Endodermal cell (in vitro differentiated cells): ENCODE results near the gene PPIL6. TPM values are rescaled to one million over a fixed set of nuclear protein-coding genes. Genes with fewer than 3 reads are reported as not detected.

Source experiments
- DNase-seq: peaks from one replicate; pipeline ENCODE4 v3.0.0-alpha.2; 2017
- H3K27ac ChIP-seq: 2 replicates; pipeline ENCODE4 v1.5.1; 2013; ENCODE audit warnings: mild to moderate bottlenecking, low read depth, low read length, moderate library complexity
- H3K27me3 ChIP-seq: 2 replicates; pipeline ENCODE4 v1.6.1; 2013; ENCODE audit warnings: mild to moderate bottlenecking, low read length, moderate library complexity; ENCODE audit not compliant: insufficient read depth, control insufficient read depth, poor library complexity, severe bottlenecking
- H3K36me3 ChIP-seq: 2 replicates; pipeline ENCODE4 v1.7.0; 2013; ENCODE audit warnings: mild to moderate bottlenecking, low read length, moderate library complexity; ENCODE audit not compliant: control insufficient read depth, insufficient read depth
- H3K4me1 ChIP-seq: one replicate; pipeline ENCODE4 v1.7.0; 2013; ENCODE audit warnings: low read length; ENCODE audit not compliant: control insufficient read depth, insufficient read depth
- H3K4me3 ChIP-seq: 2 replicates; pipeline ENCODE4 v1.5.1; 2013; ENCODE audit warnings: mild to moderate bottlenecking, low read length, moderate library complexity
- H3K9ac ChIP-seq: 2 replicates; pipeline ENCODE4 v1.6.1; 2013; ENCODE audit warnings: mild to moderate bottlenecking, low read length, moderate library complexity; ENCODE audit not compliant: poor library complexity, severe bottlenecking; ENCODE audit errors: extremely low read depth
- H3K9me3 ChIP-seq: 2 replicates; pipeline ENCODE4 v1.6.1; 2013; ENCODE audit warnings: mild to moderate bottlenecking, low read length, moderate library complexity; ENCODE audit not compliant: control insufficient read depth
- H3K27ac Mint-ChIP-seq: 2 replicates; pipeline ENCODE4 v1.8.0; 2020; ENCODE audit warnings: mixed read lengths
- H3K27me3 Mint-ChIP-seq: 2 replicates; pipeline ENCODE4 v1.8.0; 2021; ENCODE audit warnings: mild to moderate bottlenecking, mixed read lengths; ENCODE audit not compliant: insufficient read depth
- H3K36me3 Mint-ChIP-seq: 2 replicates; pipeline ENCODE4 v1.8.0; 2020; ENCODE audit warnings: low read depth, mixed read lengths
- H3K4me1 Mint-ChIP-seq: 2 replicates; pipeline ENCODE4 v1.8.0; 2020; ENCODE audit warnings: mixed read lengths
- H3K4me3 Mint-ChIP-seq: 2 replicates; pipeline ENCODE4 v1.8.0; 2020; ENCODE audit warnings: mild to moderate bottlenecking, moderate library complexity, mixed read lengths
- H3K9me3 Mint-ChIP-seq: 2 replicates; pipeline ENCODE4 v1.8.0; 2020; ENCODE audit warnings: mild to moderate bottlenecking, mixed read lengths
- CTCF ChIP-seq: fragments of 200-600 bp; sonication (generic); conservative IDR thresholded peaks from 2 replicates; pipeline ENCODE4 v1.5.0; 2021; ENCODE audit warnings: antibody characterized with exemption, mild to moderate bottlenecking
- WGBS, 2 experiments: methylation state at CpG; one replicate each; pipeline versions ENCODE4 v1.1.5 to v1.1.7; 2013; ENCODE audit warnings: missing lambda C conversion rate in 2 of 2, mixed read lengths in 1 of 2; ENCODE audit not compliant: insufficient coverage in 1 of 2, insufficient read length in 1 of 2; 5-methylcytosine and 5-hydroxymethylcytosine counted together
- total RNA-seq, 2 donors: library from RNA; stranded (reverse); fragmentation: NEBNext Ultra II Directional in 1 of 2; extraction: Animal tissue kit (Norgen Biotek cat#: 25700) in 1 of 2; gene quantifications; 2 replicates in 1 of 2; 3 replicates in 1 of 2; pipeline ENCODE4 v1.2.1, GENCODE V29; 2021

Gene PPIL6
- total RNA-seq, 2 donors from 2014 or later: 2.2 to 2.9 TPM

- H3K4me1 Mint-ChIP-seq: peaks cover 3% of the 10 kb centered on the region
- Histone ChIP-seq H3K9me3 (no peaks in the 10 kb centered on the region), H3K36me3 (no peaks in the 10 kb centered on the region), H3K27me3 (no peaks in the 10 kb centered on the region), H3K4me3 (no peak overlapping the region), H3K4me1 (no peaks in the 10 kb centered on the region), H3K27ac (no peak overlapping the region), H3K9ac (no peak overlapping the region)
- no peaks in the 10 kb centered on the region for H3K27me3 Mint-ChIP-seq
- DNase-seq: no peak
- no peak overlapping the region for H3K27ac Mint-ChIP-seq
- no peak overlapping the region for H3K4me3 Mint-ChIP-seq
- no peaks in the 10 kb centered on the region for H3K36me3 Mint-ChIP-seq
- no peak for TF ChIP-seq CTCF
- no peaks in the 10 kb centered on the region for H3K9me3 Mint-ChIP-seq
- 79% methylated on average over 2 of the region's 2 CpGs; no CpG with 5 or more reads in 1 of the 2 experiments for WGBS, 2 experiments
Measured at GRCh38 chr6:109344226-109344625, 96.2 kb downstream of the PPIL6 start.

GRCh38 chr6:109343518-109343917, 96.9 kb downstream of the PPIL6 start:
- TF ChIP-seq CTCF: no peak
- no peak overlapping the region for H3K9ac ChIP-seq
- Mint-ChIP-seq H3K27me3 (no peaks in the 10 kb centered on the region), H3K9me3 (no peaks in the 10 kb centered on the region), H3K4me1 (peaks cover 3% of the 10 kb centered on the region), H3K27ac (no peak overlapping the region), H3K36me3 (no peaks in the 10 kb centered on the region), H3K4me3 (no peak overlapping the region)
- H3K4me3 ChIP-seq: no peak overlapping the region
- no peaks in the 10 kb centered on the region for H3K36me3 ChIP-seq
- H3K27ac ChIP-seq: no peak overlapping the region
- H3K9me3 ChIP-seq: no peaks in the 10 kb centered on the region
- WGBS, 2 experiments: 86 to 88% methylated on average over 4 to 7 of the region's 7 CpGs
- DNase-seq: no peak
- no peaks in the 10 kb centered on the region for H3K27me3 ChIP-seq
- H3K4me1 ChIP-seq: no peaks in the 10 kb centered on the region

- no peak for DNase-seq
- no peaks in the 10 kb centered on the region for H3K27me3 Mint-ChIP-seq
- H3K4me3 Mint-ChIP-seq: no peak overlapping the region
- WGBS, 2 experiments: 93 to 96% methylated on average over 4 to 6 of the region's 6 CpGs
- no peaks in the 10 kb centered on the region for H3K27me3 ChIP-seq
- no peak overlapping the region for H3K27ac ChIP-seq
- no peak for TF ChIP-seq CTCF
- H3K27ac Mint-ChIP-seq: no peak overlapping the region
- H3K9me3 Mint-ChIP-seq: no peaks in the 10 kb centered on the region
- no peaks in the 10 kb centered on the region for H3K36me3 ChIP-seq
- H3K36me3 Mint-ChIP-seq: no peaks in the 10 kb centered on the region
- no peak overlapping the region for H3K4me3 ChIP-seq
- no peaks in the 10 kb centered on the region for H3K4me1 ChIP-seq
- H3K4me1 Mint-ChIP-seq: peaks cover 3% of the 10 kb centered on the region
- no peaks in the 10 kb centered on the region for H3K9me3 ChIP-seq
- H3K9ac ChIP-seq: no peak overlapping the region
Measured at GRCh38 chr6:109342911-109343310, 97.5 kb downstream of the PPIL6 start.
